Measurements from ENCODE around the gene STEAP4.
"Not testable (repeated sequence)": the region's sequence is repeated elsewhere in the genome, so short reads cannot be mapped to it uniquely, and the experiment has no call there.

STEAP4 gene

GRCh38 chr7:88278881-88279280, 27.8 kb downstream of the STEAP4 start:
- no peaks in the 10 kb centered on the region for H3K36me3 ChIP-seq (ENCODE audit: control insufficient read depth, insufficient read depth, low read length)
- no peak for DNase-seq
- no peaks in the 10 kb centered on the region for H3K27me3 ChIP-seq (replicated peaks; ENCODE audit: control insufficient read depth, insufficient read depth, low read length, poor library complexity, severe bottlenecking)
- no peak overlapping the region for H3K4me3 ChIP-seq (ENCODE audit: insufficient read depth, low read depth, low read length, poor library complexity, severe bottlenecking)
- H3K9me3 ChIP-seq (ENCODE audit: control insufficient read depth, low read length), result no peaks in the 10 kb centered on the region
- H3K4me1 ChIP-seq (ENCODE audit: control insufficient read depth, insufficient read depth, low read length, poor library complexity, severe bottlenecking), result no peaks in the 10 kb centered on the region
- no peak overlapping the region for H3K27ac ChIP-seq (ENCODE audit: insufficient read depth, low read length, poor library complexity, severe bottlenecking)

DNA sequence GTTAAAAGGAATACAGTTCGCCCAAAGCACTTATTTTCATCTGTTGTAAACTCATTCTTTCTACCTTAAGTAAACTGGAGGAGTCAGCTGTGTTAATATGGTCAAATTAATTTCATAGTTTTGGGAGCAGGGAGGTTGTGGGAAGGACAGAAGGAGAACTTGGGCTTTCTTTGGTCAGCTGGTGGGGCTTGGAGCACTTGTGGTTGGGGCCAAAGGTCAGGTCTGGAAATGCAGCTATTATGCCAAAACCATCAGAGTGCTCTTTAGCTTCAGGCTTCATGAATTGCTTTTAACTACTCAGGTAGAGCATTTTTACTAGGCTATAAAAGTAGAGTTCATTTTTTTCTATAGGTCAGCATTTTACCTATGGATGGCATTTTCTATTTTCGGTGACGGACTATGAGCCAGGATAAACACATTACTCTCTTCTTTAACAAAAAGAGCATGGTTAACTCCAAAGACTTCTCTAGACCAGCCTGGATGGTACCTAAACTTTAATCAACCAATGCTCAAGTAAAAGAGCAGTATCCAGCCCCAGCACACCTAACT, 30.0 kb downstream of the STEAP4 start:
- Histone ChIP-seq H3K27me3 (replicated peaks; ENCODE audit: control insufficient read depth, insufficient read depth, low read length, poor library complexity, severe bottlenecking) (no peaks in the 10 kb centered on the region), H3K4me3 (ENCODE audit: insufficient read depth, low read depth, low read length, poor library complexity, severe bottlenecking) (no peak overlapping the region), H3K4me1 (ENCODE audit: control insufficient read depth, insufficient read depth, low read length, poor library complexity, severe bottlenecking) (no peaks in the 10 kb centered on the region), H3K27ac (ENCODE audit: insufficient read depth, low read length, poor library complexity, severe bottlenecking) (no peak overlapping the region), H3K36me3 (ENCODE audit: control insufficient read depth, insufficient read depth, low read length) (no peaks in the 10 kb centered on the region), H3K9me3 (ENCODE audit: control insufficient read depth, low read length) (no peaks in the 10 kb centered on the region)
- no peak for DNase-seq

DNA sequence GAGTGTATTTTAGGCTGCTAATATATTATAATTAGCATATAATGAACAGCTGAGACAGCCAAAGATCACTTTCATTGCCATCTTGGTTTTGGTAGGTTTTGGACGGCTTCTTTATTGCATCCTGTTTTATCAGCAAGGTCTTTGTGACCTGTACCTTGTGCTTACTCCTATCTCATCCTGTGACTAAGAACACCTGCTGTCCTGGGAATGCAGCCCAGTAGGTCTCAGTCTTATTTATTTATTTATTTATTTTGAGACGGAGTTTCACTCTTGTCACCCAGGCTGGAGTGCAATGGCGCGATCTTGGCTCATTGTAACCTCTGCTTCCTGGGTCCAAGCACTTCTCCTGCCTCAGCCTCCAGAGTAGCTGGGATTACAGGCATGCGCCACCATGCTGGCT, 31.8 kb downstream of the STEAP4 start:
- not testable (repeated sequence) for H3K27ac ChIP-seq (ENCODE audit: insufficient read depth, low read length, poor library complexity, severe bottlenecking); DNase-seq; H3K27me3 ChIP-seq (replicated peaks; ENCODE audit: control insufficient read depth, insufficient read depth, low read length, poor library complexity, severe bottlenecking); H3K4me3 ChIP-seq (ENCODE audit: insufficient read depth, low read depth, low read length, poor library complexity, severe bottlenecking); H3K9me3 ChIP-seq (ENCODE audit: control insufficient read depth, low read length); H3K4me1 ChIP-seq (ENCODE audit: control insufficient read depth, insufficient read depth, low read length, poor library complexity, severe bottlenecking); H3K36me3 ChIP-seq (ENCODE audit: control insufficient read depth, insufficient read depth, low read length)

GRCh38 chr7:88269586-88269985, 37.1 kb downstream of the STEAP4 start:
- DNase-seq, result no peak
- H3K27me3 ChIP-seq (replicated peaks; ENCODE audit: control insufficient read depth, insufficient read depth, low read length, poor library complexity, severe bottlenecking), result no peaks in the 10 kb centered on the region

GRCh38 chr7:88268858-88269257, 37.8 kb downstream of the STEAP4 start:
- Histone ChIP-seq H3K27ac (ENCODE audit: insufficient read depth, low read length, poor library complexity, severe bottlenecking) (no peak overlapping the region), H3K36me3 (ENCODE audit: control insufficient read depth, insufficient read depth, low read length) (no peaks in the 10 kb centered on the region), H3K27me3 (replicated peaks; ENCODE audit: control insufficient read depth, insufficient read depth, low read length, poor library complexity, severe bottlenecking) (no peaks in the 10 kb centered on the region), H3K4me3 (ENCODE audit: insufficient read depth, low read depth, low read length, poor library complexity, severe bottlenecking) (no peak overlapping the region), H3K4me1 (ENCODE audit: control insufficient read depth, insufficient read depth, low read length, poor library complexity, severe bottlenecking) (no peaks in the 10 kb centered on the region), H3K9me3 (ENCODE audit: control insufficient read depth, low read length) (no peaks in the 10 kb centered on the region)
- no peak for DNase-seq

More at GRCh38 chr7:88269586-88269985, 37.1 kb downstream of the STEAP4 start:
- Histone ChIP-seq H3K36me3 (ENCODE audit: control insufficient read depth, insufficient read depth, low read length) (no peaks in the 10 kb centered on the region), H3K27ac (ENCODE audit: insufficient read depth, low read length, poor library complexity, severe bottlenecking) (no peak overlapping the region), H3K9me3 (ENCODE audit: control insufficient read depth, low read length) (no peaks in the 10 kb centered on the region), H3K4me3 (ENCODE audit: insufficient read depth, low read depth, low read length, poor library complexity, severe bottlenecking) (no peak overlapping the region), H3K4me1 (ENCODE audit: control insufficient read depth, insufficient read depth, low read length, poor library complexity, severe bottlenecking) (no peaks in the 10 kb centered on the region)

DNA sequence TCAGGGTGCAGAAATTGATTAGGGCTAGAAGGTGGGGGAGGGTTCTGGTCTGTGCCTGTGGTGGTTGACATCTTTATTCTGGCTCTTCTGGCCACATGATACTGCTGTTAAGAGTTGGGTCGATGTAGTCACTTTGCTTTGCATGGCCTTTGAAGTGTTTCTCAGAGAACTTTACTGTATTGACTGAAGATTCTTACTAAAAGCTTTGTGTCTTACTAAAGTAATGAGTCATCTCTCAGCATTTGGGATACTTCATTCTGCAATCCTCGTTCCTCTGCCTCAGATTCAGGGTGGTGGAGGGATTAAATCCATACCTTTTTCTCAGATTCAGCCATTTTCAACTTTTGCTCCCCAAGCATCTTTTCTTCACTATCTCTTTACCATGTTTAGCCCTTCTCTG, 38.6 kb downstream of the STEAP4 start:
- no peak overlapping the region for H3K4me3 ChIP-seq (ENCODE audit: insufficient read depth, low read depth, low read length, poor library complexity, severe bottlenecking)
- DNase-seq, result no peak
- H3K36me3 ChIP-seq (ENCODE audit: control insufficient read depth, insufficient read depth, low read length), result no peaks in the 10 kb centered on the region
- H3K27me3 ChIP-seq (replicated peaks; ENCODE audit: control insufficient read depth, insufficient read depth, low read length, poor library complexity, severe bottlenecking), result no peaks in the 10 kb centered on the region
- no peak overlapping the region for H3K27ac ChIP-seq (ENCODE audit: insufficient read depth, low read length, poor library complexity, severe bottlenecking)
- no peaks in the 10 kb centered on the region for H3K9me3 ChIP-seq (ENCODE audit: control insufficient read depth, low read length)
- H3K4me1 ChIP-seq (ENCODE audit: control insufficient read depth, insufficient read depth, low read length, poor library complexity, severe bottlenecking), result no peaks in the 10 kb centered on the region

DNA sequence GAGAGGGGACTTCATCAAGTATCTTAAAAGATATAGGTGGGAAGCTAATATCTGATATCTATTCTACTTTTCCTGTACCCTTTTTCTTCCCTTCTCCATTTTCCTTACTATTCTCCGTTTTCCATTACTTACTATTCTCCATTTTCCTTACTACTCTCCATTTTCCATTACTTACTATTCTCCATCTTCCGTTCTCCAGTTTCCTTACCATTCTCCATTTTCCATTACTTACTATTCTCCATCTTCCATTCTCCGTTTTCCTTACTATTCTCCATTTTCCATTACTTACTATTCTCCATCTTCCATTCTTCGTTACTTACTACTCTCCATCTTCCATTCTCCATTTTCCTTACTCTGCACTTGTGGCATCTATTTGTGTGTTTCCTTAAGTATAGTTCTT, 39.3 kb downstream of the STEAP4 start:
- Histone ChIP-seq H3K27ac (ENCODE audit: insufficient read depth, low read length, poor library complexity, severe bottlenecking) (no peak overlapping the region), H3K9me3 (ENCODE audit: control insufficient read depth, low read length) (no peaks in the 10 kb centered on the region), H3K27me3 (replicated peaks; ENCODE audit: control insufficient read depth, insufficient read depth, low read length, poor library complexity, severe bottlenecking) (no peaks in the 10 kb centered on the region), H3K36me3 (ENCODE audit: control insufficient read depth, insufficient read depth, low read length) (no peaks in the 10 kb centered on the region), H3K4me3 (ENCODE audit: insufficient read depth, low read depth, low read length, poor library complexity, severe bottlenecking) (no peak overlapping the region), H3K4me1 (ENCODE audit: control insufficient read depth, insufficient read depth, low read length, poor library complexity, severe bottlenecking) (no peaks in the 10 kb centered on the region)
- DNase-seq, result no peak

DNA sequence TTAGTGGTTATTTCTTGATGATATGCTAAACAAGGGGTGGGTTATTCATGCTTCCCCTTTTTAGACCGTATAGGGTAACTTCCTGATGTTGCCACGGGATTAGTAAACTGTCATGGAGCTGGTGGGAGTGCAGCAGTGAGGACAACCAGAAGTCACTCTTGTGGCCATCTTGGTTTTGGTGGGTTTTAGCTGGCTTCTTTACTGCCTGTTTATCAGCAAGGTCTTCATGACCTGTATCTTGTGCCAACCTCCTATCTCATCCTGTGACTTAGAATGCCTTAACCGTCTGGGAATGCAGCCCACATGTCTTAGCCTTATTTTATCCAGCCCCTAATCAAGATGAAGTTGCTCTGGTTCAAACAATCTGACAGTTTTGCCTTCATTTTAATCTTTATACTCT, 41.7 kb downstream of the STEAP4 start:
- not testable (repeated sequence) for H3K36me3 ChIP-seq (ENCODE audit: control insufficient read depth, insufficient read depth, low read length); H3K4me3 ChIP-seq (ENCODE audit: insufficient read depth, low read depth, low read length, poor library complexity, severe bottlenecking); DNase-seq; H3K4me1 ChIP-seq (ENCODE audit: control insufficient read depth, insufficient read depth, low read length, poor library complexity, severe bottlenecking); H3K27ac ChIP-seq (ENCODE audit: insufficient read depth, low read length, poor library complexity, severe bottlenecking); H3K9me3 ChIP-seq (ENCODE audit: control insufficient read depth, low read length); H3K27me3 ChIP-seq (replicated peaks; ENCODE audit: control insufficient read depth, insufficient read depth, low read length, poor library complexity, severe bottlenecking)

DNA sequence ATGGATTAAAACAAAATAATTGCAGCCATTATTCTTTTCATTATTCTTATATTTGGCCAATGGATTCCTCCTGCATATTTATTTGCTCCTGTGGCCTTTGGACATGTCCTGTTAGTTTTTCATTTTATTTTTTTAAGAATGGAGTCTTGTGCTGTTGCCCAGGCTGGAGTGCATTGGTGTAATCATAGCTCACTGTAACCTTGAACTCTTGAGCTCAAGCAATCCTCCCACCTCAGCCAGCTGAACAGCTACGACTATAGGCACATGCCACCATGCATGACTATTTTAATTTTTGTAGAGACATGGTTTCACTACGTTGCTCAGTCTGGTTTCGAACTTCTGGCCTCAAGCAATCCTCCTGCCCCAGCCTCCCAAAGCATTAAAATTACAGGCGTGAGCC, 44.1 kb downstream of the STEAP4 start:
- no peaks in the 10 kb centered on the region for H3K36me3 ChIP-seq (ENCODE audit: control insufficient read depth, insufficient read depth, low read length)
- H3K9me3 ChIP-seq (ENCODE audit: control insufficient read depth, low read length), result no peaks in the 10 kb centered on the region
- H3K4me1 ChIP-seq (ENCODE audit: control insufficient read depth, insufficient read depth, low read length, poor library complexity, severe bottlenecking), result no peaks in the 10 kb centered on the region
- no peak for DNase-seq
- H3K4me3 ChIP-seq (ENCODE audit: insufficient read depth, low read depth, low read length, poor library complexity, severe bottlenecking), result no peak overlapping the region
- H3K27me3 ChIP-seq (replicated peaks; ENCODE audit: control insufficient read depth, insufficient read depth, low read length, poor library complexity, severe bottlenecking), result no peaks in the 10 kb centered on the region
- no peak overlapping the region for H3K27ac ChIP-seq (ENCODE audit: insufficient read depth, low read length, poor library complexity, severe bottlenecking)

DNA sequence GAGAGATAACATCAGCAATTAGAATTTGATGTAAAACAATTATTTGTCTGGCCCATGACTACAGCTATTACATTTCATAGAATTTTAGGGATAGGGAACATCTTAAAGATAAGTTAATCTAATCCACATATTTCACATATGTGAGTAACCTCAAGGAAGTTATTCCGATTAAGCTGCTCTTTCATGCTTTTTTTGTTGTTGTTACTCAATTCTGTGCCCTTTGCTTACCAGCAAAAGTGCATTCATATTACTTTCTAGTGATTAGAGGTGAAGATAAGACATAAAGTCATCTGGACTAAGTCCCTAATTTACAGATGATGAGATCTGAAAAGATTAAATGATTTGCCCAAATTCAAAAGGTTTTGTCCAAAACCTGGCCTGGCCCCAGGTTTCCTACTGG, 46.0 kb downstream of the STEAP4 start:
- Histone ChIP-seq H3K27ac (ENCODE audit: insufficient read depth, low read length, poor library complexity, severe bottlenecking) (no peak overlapping the region), H3K27me3 (replicated peaks; ENCODE audit: control insufficient read depth, insufficient read depth, low read length, poor library complexity, severe bottlenecking) (no peaks in the 10 kb centered on the region), H3K4me3 (ENCODE audit: insufficient read depth, low read depth, low read length, poor library complexity, severe bottlenecking) (no peak overlapping the region), H3K4me1 (ENCODE audit: control insufficient read depth, insufficient read depth, low read length, poor library complexity, severe bottlenecking) (no peaks in the 10 kb centered on the region), H3K36me3 (ENCODE audit: control insufficient read depth, insufficient read depth, low read length) (no peaks in the 10 kb centered on the region), H3K9me3 (ENCODE audit: control insufficient read depth, low read length) (no peaks in the 10 kb centered on the region)
- no peak for DNase-seq
